ENCODE results near the gene MOB1A.

Gene MOB1A

DNA sequence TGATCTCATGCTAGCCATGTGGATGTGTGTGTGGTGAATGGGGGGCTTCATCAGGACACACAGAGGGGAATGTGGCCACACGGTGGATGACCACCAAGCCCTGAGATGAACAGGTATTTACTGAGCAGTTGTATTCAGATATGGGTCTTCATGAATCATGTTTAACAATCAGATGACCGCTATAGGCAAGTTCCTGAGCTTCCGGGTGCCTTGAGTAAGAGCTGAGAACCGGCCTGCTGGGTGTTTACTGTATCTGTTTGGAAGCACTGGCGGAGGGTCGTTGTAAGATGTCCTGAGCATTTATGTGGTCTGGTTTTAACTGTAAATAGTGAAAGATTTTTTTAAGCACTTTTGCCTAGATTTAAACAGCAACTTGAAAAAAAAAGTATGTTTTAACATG lies 74.9 kb downstream of the MOB1A start:
- no peak for DNase-seq

Data from suppressor macrophage (primary cell).